ENCODE measurements around the gene P2RX1.

The P2RX1 gene

GRCh38 chr17:3921006-3921405 lies 4.7 kb upstream of the P2RX1 start:
- Histone ChIP-seq H2AFZ (ENCODE audit: low read depth, low read length, severe bottlenecking) (no peak overlapping the region), H3K36me3 (ENCODE audit: low read length) (no peaks in the 10 kb centered on the region), H3K4me3 (ENCODE audit: insufficient read depth, low read length, poor library complexity, severe bottlenecking) (no peak overlapping the region)

GRCh38 chr17:3919123-3919624 lies 2.9 kb upstream of the P2RX1 start:
- no peak overlapping the region for H3K27ac ChIP-seq (ENCODE audit: low read depth, low read length)
- no peak overlapping the region for H2AFZ ChIP-seq (ENCODE audit: low read depth, low read length, severe bottlenecking)
- H3K79me2 ChIP-seq (ENCODE audit: insufficient read depth, low read length): no peaks in the 10 kb centered on the region
- H3K36me3 ChIP-seq (ENCODE audit: low read length): no peaks in the 10 kb centered on the region
- peaks cover 11% of the 10 kb centered on the region; the same call in 1 of the 2 replicates for H3F3A ChIP-seq (ENCODE audit: insufficient read depth)
- H4K20me1 ChIP-seq (ENCODE audit: low read depth, low read length): no peaks in the 10 kb centered on the region
- no peaks in the 10 kb centered on the region for H3K9me3 ChIP-seq (ENCODE audit: insufficient read depth, low read length)
- H3K27me3 ChIP-seq (ENCODE audit: low read length): no peaks in the 10 kb centered on the region
- H3K9me2 ChIP-seq (replicated peaks; ENCODE audit: insufficient read depth, low read length): no peaks in the 10 kb centered on the region
- no peak overlapping the region for H3K4me2 ChIP-seq (ENCODE audit: low read depth, low read length, poor library complexity, severe bottlenecking)
- no peak overlapping the region for H3K4me3 ChIP-seq (ENCODE audit: insufficient read depth, low read length, poor library complexity, severe bottlenecking)
- no peak for TF ChIP-seq EZH2phosphoT487 (conservative IDR thresholded peaks at IDR 0.05; ENCODE audit: low read length)
- H3K9ac ChIP-seq (ENCODE audit: low read length): no peak overlapping the region

More at GRCh38 chr17:3921006-3921405, 4.7 kb upstream of the P2RX1 start:
- H3K4me2 ChIP-seq (ENCODE audit: low read depth, low read length, poor library complexity, severe bottlenecking): no peak overlapping the region
- H3K9ac ChIP-seq (ENCODE audit: low read length): no peak overlapping the region
- H3F3A ChIP-seq (ENCODE audit: insufficient read depth): peaks cover 17% of the 10 kb centered on the region; the same call in 1 of the 2 replicates
- H3K9me2 ChIP-seq (replicated peaks; ENCODE audit: insufficient read depth, low read length): no peaks in the 10 kb centered on the region
- no peaks in the 10 kb centered on the region for H3K79me2 ChIP-seq (ENCODE audit: insufficient read depth, low read length)
- H3K27me3 ChIP-seq (ENCODE audit: low read length): no peaks in the 10 kb centered on the region
- no peak overlapping the region for H3K27ac ChIP-seq (ENCODE audit: low read depth, low read length)
- no peaks in the 10 kb centered on the region for H4K20me1 ChIP-seq (ENCODE audit: low read depth, low read length)
- TF ChIP-seq EZH2phosphoT487 (conservative IDR thresholded peaks at IDR 0.05; ENCODE audit: low read length) (no peak), CTCF (IDR thresholded peaks at IDR 0.05; ENCODE audit: insufficient read depth, low read length, poor library complexity, severe bottlenecking) (no peak)
- no peaks in the 10 kb centered on the region for H3K9me3 ChIP-seq (ENCODE audit: insufficient read depth, low read length)

- Histone ChIP-seq H3K9ac (ENCODE audit: low read length) (no peak overlapping the region), H3F3A (ENCODE audit: insufficient read depth) (peaks cover 7% of the 10 kb centered on the region; the same call in 1 of the 2 replicates), H3K27me3 (ENCODE audit: low read length) (no peaks in the 10 kb centered on the region), H3K9me2 (replicated peaks; ENCODE audit: insufficient read depth, low read length) (no peaks in the 10 kb centered on the region), H2AFZ (ENCODE audit: low read depth, low read length, severe bottlenecking) (no peak overlapping the region), H3K4me3 (ENCODE audit: insufficient read depth, low read length, poor library complexity, severe bottlenecking) (no peak overlapping the region), H3K36me3 (ENCODE audit: low read length) (no peaks in the 10 kb centered on the region), H4K20me1 (ENCODE audit: low read depth, low read length) (no peaks in the 10 kb centered on the region), H3K27ac (ENCODE audit: low read depth, low read length) (no peak overlapping the region), H3K4me2 (ENCODE audit: low read depth, low read length, poor library complexity, severe bottlenecking) (no peak overlapping the region), H3K79me2 (ENCODE audit: insufficient read depth, low read length) (no peaks in the 10 kb centered on the region), H3K9me3 (ENCODE audit: insufficient read depth, low read length) (no peaks in the 10 kb centered on the region)
- TF ChIP-seq EZH2phosphoT487 (conservative IDR thresholded peaks at IDR 0.05; ENCODE audit: low read length) (no peak), CTCF (IDR thresholded peaks at IDR 0.05; ENCODE audit: insufficient read depth, low read length, poor library complexity, severe bottlenecking) (no peak)
Measured at GRCh38 chr17:3918372-3919122, 2.3 kb upstream of the P2RX1 start.

- Histone ChIP-seq H3F3A (ENCODE audit: insufficient read depth) (no peaks in the 10 kb centered on the region), H3K27me3 (ENCODE audit: low read length) (no peaks in the 10 kb centered on the region), H2AFZ (ENCODE audit: low read depth, low read length, severe bottlenecking) (peak overlapping the region; percentile 13), H3K36me3 (ENCODE audit: low read length) (no peaks in the 10 kb centered on the region), H3K9me3 (ENCODE audit: insufficient read depth, low read length) (no peaks in the 10 kb centered on the region), H4K20me1 (ENCODE audit: low read depth, low read length) (no peaks in the 10 kb centered on the region), H3K9ac (ENCODE audit: low read length) (peak overlapping the region; percentile 33; the same call in 1 of the 2 replicates), H3K27ac (ENCODE audit: low read depth, low read length) (no peak overlapping the region), H3K79me2 (ENCODE audit: insufficient read depth, low read length) (no peaks in the 10 kb centered on the region), H3K9me2 (replicated peaks; ENCODE audit: insufficient read depth, low read length) (no peaks in the 10 kb centered on the region), H3K4me3 (ENCODE audit: insufficient read depth, low read length, poor library complexity, severe bottlenecking) (no peak overlapping the region), H3K4me2 (ENCODE audit: low read depth, low read length, poor library complexity, severe bottlenecking) (no peak overlapping the region)
- TF ChIP-seq CTCF (IDR thresholded peaks at IDR 0.05; ENCODE audit: insufficient read depth, low read length, poor library complexity, severe bottlenecking): no peak
- TF ChIP-seq EZH2phosphoT487 (conservative IDR thresholded peaks at IDR 0.05; ENCODE audit: low read length): no peak
Measured at GRCh38 chr17:3917391-3917931, 1.2 kb upstream of the P2RX1 start.
